SU-DHL-6 (cell line): ENCODE data around the gene TARBP2.

ENCODE experiments used
- EZH2phosphoT487 ChIP-seq: fragments of 200-600 bp; sonication (generic), shearing (Covaris generic); conservative IDR thresholded peaks from 2 replicates; pipeline ENCODE4 v1.6.1; 2018; ENCODE audit warnings: mild to moderate bottlenecking, antibody characterized with exemption, low read length, moderate library complexity, mixed read lengths
- TF ChIP-seq, protein P1 (sequence below): fragments of 200-600 bp; sonication (generic); IDR thresholded peaks from one replicate; pipeline ENCODE4 v1.5.1; 2017; ENCODE audit warnings: antibody characterized with exemption, mild to moderate bottlenecking, low read length, moderate library complexity; ENCODE audit not compliant: insufficient read depth, poor library complexity, severe bottlenecking

DNA sequence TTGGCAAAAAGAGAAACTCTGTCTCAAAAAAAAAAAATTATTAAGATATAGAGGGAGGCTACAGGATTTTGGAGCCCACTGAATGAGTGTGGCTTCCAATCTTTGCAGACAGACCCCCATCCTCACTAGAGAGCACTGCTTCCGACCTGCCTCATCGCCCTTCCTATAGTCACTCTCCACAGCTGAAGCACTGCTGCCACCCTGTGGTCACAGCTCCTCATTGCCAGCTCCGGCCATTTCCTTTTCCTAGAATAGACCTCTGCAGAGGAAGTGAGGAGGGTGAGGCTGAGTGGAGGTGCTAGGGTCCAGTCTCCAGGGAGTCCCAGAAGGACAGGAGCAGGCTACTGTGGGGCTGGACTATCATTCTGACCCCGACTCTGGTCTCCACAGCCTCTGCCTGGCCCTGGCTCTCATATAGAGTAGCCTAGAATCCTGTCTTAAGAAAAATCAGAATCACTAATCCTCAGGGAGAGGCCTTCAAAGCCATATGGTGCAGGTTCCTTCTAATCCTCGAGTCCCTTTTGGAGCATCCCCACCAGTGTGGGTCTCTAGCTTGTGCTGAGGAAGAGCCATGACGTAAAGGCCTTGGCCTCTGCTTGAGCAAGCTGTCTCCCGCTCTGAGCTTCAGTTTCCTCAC is 7.6 kb downstream of the TARBP2 start:
- TF ChIP-seq, protein P1, sequence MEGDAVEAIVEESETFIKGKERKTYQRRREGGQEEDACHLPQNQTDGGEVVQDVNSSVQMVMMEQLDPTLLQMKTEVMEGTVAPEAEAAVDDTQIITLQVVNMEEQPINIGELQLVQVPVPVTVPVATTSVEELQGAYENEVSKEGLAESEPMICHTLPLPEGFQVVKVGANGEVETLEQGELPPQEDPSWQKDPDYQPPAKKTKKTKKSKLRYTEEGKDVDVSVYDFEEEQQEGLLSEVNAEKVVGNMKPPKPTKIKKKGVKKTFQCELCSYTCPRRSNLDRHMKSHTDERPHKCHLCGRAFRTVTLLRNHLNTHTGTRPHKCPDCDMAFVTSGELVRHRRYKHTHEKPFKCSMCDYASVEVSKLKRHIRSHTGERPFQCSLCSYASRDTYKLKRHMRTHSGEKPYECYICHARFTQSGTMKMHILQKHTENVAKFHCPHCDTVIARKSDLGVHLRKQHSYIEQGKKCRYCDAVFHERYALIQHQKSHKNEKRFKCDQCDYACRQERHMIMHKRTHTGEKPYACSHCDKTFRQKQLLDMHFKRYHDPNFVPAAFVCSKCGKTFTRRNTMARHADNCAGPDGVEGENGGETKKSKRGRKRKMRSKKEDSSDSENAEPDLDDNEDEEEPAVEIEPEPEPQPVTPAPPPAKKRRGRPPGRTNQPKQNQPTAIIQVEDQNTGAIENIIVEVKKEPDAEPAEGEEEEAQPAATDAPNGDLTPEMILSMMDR: peak; percentile 96
- TF ChIP-seq EZH2phosphoT487: no peak
